IMR-90 (cell line): Measurements from ENCODE around the gene BRCA2. TPM values are rescaled to one million over a fixed set of nuclear protein-coding genes. Genes with fewer than 3 reads are reported as not detected.
A peak's percentile ranks its signal among the peaks of the same experiment; 100 is the strongest.

Experiments used
- ATAC-seq: fragments of 200-7000 bp; cut with Tn5 transposase; 2 replicates; pipeline ENCODE4 v1.9.1; 2020; ENCODE audit warnings: low read depth, mild to moderate bottlenecking, moderate library complexity
- BruUV-seq: library from RNA; stranded (reverse); fragments of 400-500 nt; replicated peaks from 2 replicates; lab custom pipeline; 2021; lab: Mats Ljungman, UMichigan
- CTCF ChIA-PET: fragments of 300-600 bp; formaldehyde crosslinking; extraction: SDS; loops from one replicate; lab custom pipeline; 2021; ENCODE audit warnings: antibody characterized with exemption; lab: Yijun Ruan, JAX
- POLR2A ChIA-PET: fragments of 300-600 bp; sonication (Branson Sonifier 250); formaldehyde crosslinking; loops from one replicate; lab custom pipeline; 2022; ENCODE audit warnings: antibody characterized with exemption; ENCODE audit not compliant: unreplicated experiment; lab: Charles Lee
- DNase-seq: peaks from one replicate; pipeline ENCODE4 v3.0.0; 2013
- H2AFZ ChIP-seq: replicated peaks from 2 replicates; pipeline ENCODE3; 2013; ENCODE audit warnings: low read length, mild to moderate bottlenecking; ENCODE audit not compliant: poor library complexity
- H2AK5ac ChIP-seq: 2 replicates; pipeline ENCODE4 v1.6.1; 2013; ENCODE audit warnings: low read depth, low read length, inconsistent platforms
- H2AK9ac ChIP-seq: replicated peaks from 2 replicates; pipeline ENCODE3; 2013; ENCODE audit warnings: mild to moderate bottlenecking, low read depth, low read length, moderate library complexity; ENCODE audit not compliant: poor library complexity
- H2BK120ac ChIP-seq: 2 replicates; pipeline ENCODE4 v1.6.1; 2013; ENCODE audit warnings: low read depth, low read length, inconsistent platforms
- H2BK15ac ChIP-seq: 3 replicates; pipeline ENCODE4 v1.6.1; 2013; ENCODE audit warnings: low read depth, low read length, inconsistent platforms
- H2BK20ac ChIP-seq: 2 replicates; pipeline ENCODE4 v1.6.1; 2013; ENCODE audit warnings: low read depth, mild to moderate bottlenecking, inconsistent platforms, low read length, moderate library complexity
- H2BK5ac ChIP-seq: 2 replicates; pipeline ENCODE4 v1.6.1; 2013; ENCODE audit warnings: mild to moderate bottlenecking, low read depth, low read length, inconsistent platforms; ENCODE audit not compliant: poor library complexity, severe bottlenecking
- H3K14ac ChIP-seq: replicated peaks from 2 replicates; pipeline ENCODE4 v1.6.1; 2013; ENCODE audit warnings: low read depth, low read length, inconsistent platforms
- H3K18ac ChIP-seq: 2 replicates; pipeline ENCODE4 v1.6.1; 2013; ENCODE audit warnings: low read depth, low read length, control low read depth
- H3K23ac ChIP-seq: 2 replicates; pipeline ENCODE4 v1.6.1; 2013; ENCODE audit warnings: low read depth, low read length, inconsistent platforms
- H3K27ac ChIP-seq: 2 replicates; pipeline ENCODE4 v1.5.1; 2013; ENCODE audit warnings: mild to moderate bottlenecking, control low read depth, low read length; ENCODE audit not compliant: insufficient read depth
- H3K27me3 ChIP-seq: 2 replicates; pipeline ENCODE4 v1.6.1; 2013; ENCODE audit warnings: low read length; ENCODE audit not compliant: control insufficient read depth, insufficient read depth
- H3K36me3 ChIP-seq: 2 replicates; pipeline ENCODE4 v1.6.1; 2013; ENCODE audit warnings: low read length, mixed read lengths; ENCODE audit not compliant: control insufficient read depth, insufficient read depth
- H3K4ac ChIP-seq: 2 replicates; pipeline ENCODE4 v1.6.1; 2013; ENCODE audit warnings: low read depth, low read length, inconsistent platforms
- H3K4me1 ChIP-seq: 2 replicates; pipeline ENCODE4 v1.6.1; 2013; ENCODE audit warnings: low read length, mixed read lengths; ENCODE audit not compliant: control insufficient read depth, insufficient read depth
- H3K4me2 ChIP-seq: 2 replicates; pipeline ENCODE4 v1.6.1; 2013; ENCODE audit warnings: low read depth, mild to moderate bottlenecking, control low read depth, low read length, moderate library complexity
- H3K4me3 ChIP-seq: 2 replicates; pipeline ENCODE4 v1.5.1; 2013; ENCODE audit warnings: low read depth, mild to moderate bottlenecking, control low read depth, low read length, moderate library complexity; ENCODE audit not compliant: insufficient read depth
- H3K56ac ChIP-seq: 2 replicates; pipeline ENCODE4 v1.6.1; 2013; ENCODE audit warnings: low read length, inconsistent platforms; ENCODE audit not compliant: insufficient read depth; ENCODE audit errors: extremely low read depth
- H3K79me1 ChIP-seq, 2 experiments: 2 replicates each; pipeline ENCODE4 v1.6.1; 2013; ENCODE audit warnings: low read length in 2 of 2, inconsistent platforms in 1 of 2, low read depth in 1 of 2
- H3K9ac ChIP-seq: 2 replicates; pipeline ENCODE4 v1.6.1; 2013; ENCODE audit warnings: low read depth, low read length, control low read depth
- H3K9me1 ChIP-seq: 2 replicates; pipeline ENCODE4 v1.6.1; 2013; ENCODE audit warnings: low read length, inconsistent platforms; ENCODE audit not compliant: insufficient read depth
- H3K9me3 ChIP-seq: 2 replicates; pipeline ENCODE4 v1.6.1; 2013; ENCODE audit warnings: low read length; ENCODE audit not compliant: control insufficient read depth, insufficient read depth
- H4K20me1 ChIP-seq: 2 replicates; pipeline ENCODE4 v1.6.1; 2013; ENCODE audit warnings: low read length, inconsistent platforms; ENCODE audit not compliant: insufficient read depth
- H4K5ac ChIP-seq: 2 replicates; pipeline ENCODE4 v1.6.1; 2013; ENCODE audit warnings: mild to moderate bottlenecking, low read depth, low read length, control low read depth
- H4K8ac ChIP-seq, 2 experiments: 2 replicates each; pipeline ENCODE4 v1.6.1; 2013; ENCODE audit warnings: low read depth in 2 of 2, low read length in 2 of 2, control low read depth in 1 of 2, inconsistent platforms in 1 of 2
- H4K91ac ChIP-seq: 2 replicates; pipeline ENCODE4 v1.6.1; 2013; ENCODE audit warnings: low read depth, low read length, inconsistent platforms; ENCODE audit not compliant: insufficient read depth
- BHLHE40 ChIP-seq: fragments of 150-350 bp; IDR thresholded peaks from 2 replicates; pipeline ENCODE4 v1.6.1; 2016; ENCODE audit warnings: mild to moderate bottlenecking, low read depth, low read length
- CEBPB ChIP-seq: IDR thresholded peaks from 2 replicates; pipeline ENCODE4 v1.6.1; 2012; ENCODE audit warnings: low read depth, low read length, improper control_type of control experiment
- FOS ChIP-seq: fragments of 150-350 bp; IDR thresholded peaks from 2 replicates; pipeline ENCODE4 v1.6.1; 2016; ENCODE audit warnings: low read depth, low read length
- NFE2L2 ChIP-seq: fragments of 150-350 bp; IDR thresholded peaks from 2 replicates; pipeline ENCODE4 v1.6.1; 2016; ENCODE audit warnings: low read depth, mild to moderate bottlenecking, low read length
- RFX5 ChIP-seq: IDR thresholded peaks from 2 replicates; pipeline ENCODE4 v1.8.0; 2012; ENCODE audit warnings: low read depth, mild to moderate bottlenecking, low read length, moderate library complexity
- SMC3 ChIP-seq: fragments of 150-350 bp; IDR thresholded peaks from 2 replicates; pipeline ENCODE4 v1.6.1; 2016; ENCODE audit warnings: low read depth, mild to moderate bottlenecking, antibody characterized with exemption, low read length, moderate library complexity
- WGBS, 2 experiments: methylation state at CpG; one replicate each; pipeline versions ENCODE4 v1.1.5 to v1.1.7; 2013; ENCODE audit warnings: missing lambda C conversion rate in 2 of 2; ENCODE audit not compliant: insufficient read length in 1 of 2; ENCODE audit errors: extremely low coverage in 2 of 2; 5-methylcytosine and 5-hydroxymethylcytosine counted together
- dilution Hi-C: fragments of 300-500 bp; cut with HindIII; formaldehyde crosslinking; loops from one replicate; pipeline ENCODE4 v1.14.3; 2018; ENCODE audit warnings: low sequenced_read_pairs; ENCODE audit not compliant: unreplicated experiment
- in situ Hi-C: fragments of 300-500 bp; cut with MboI; formaldehyde crosslinking; loops from 3 replicates; pipeline ENCODE4 v1.14.3; 2019; ENCODE audit warnings: low sequenced_read_pairs, inconsistent platforms, mixed read lengths
- intact Hi-C: fragments of 100-400 bp; cut with micrococcal nuclease; formaldehyde crosslinking; loops from 2 replicates; pipeline ENCODE4 v1.10.0; 2022
- polyA plus RNA-seq, 3 experiments: library from polyadenylated mRNA; depleted of rRNA; stranded (reverse); fragments of >200 nt; gene quantifications; 2 replicates each; pipeline ENCODE4 v1.2.3, GENCODE V29; 2012; ENCODE audit warnings: low replicate concordance in 1 of 3
- total RNA-seq: library from RNA; depleted of rRNA; stranded (reverse); fragments of >200 nt; gene quantifications from 2 replicates; pipeline ENCODE4 v1.2.3, GENCODE V29; 2012
- TF ChIP-seq, protein P1 (sequence below): fragments of 150-350 bp; IDR thresholded peaks from 2 replicates; pipeline ENCODE4 v1.6.1; 2016; ENCODE audit warnings: low read depth, mild to moderate bottlenecking, low read length, moderate library complexity, borderline replicate concordance
- TF ChIP-seq, protein P2 (sequence below): conservative IDR thresholded peaks from 2 replicates; pipeline ENCODE4 v1.5.1; 2012; ENCODE audit warnings: mild to moderate bottlenecking, low read depth, low read length, improper control_type of control experiment

The BRCA2 gene
- total and polyA plus RNA-seq, 2 of the 4 experiments (the other 2 are of a cell fraction), result 2.0 to 9.7 TPM

GRCh38 chr13:32340914-32341313 is 25.6 kb downstream of the BRCA2 start:
- Histone ChIP-seq H3K9me3 (no peaks in the 10 kb centered on the region), H4K20me1 (no peaks in the 10 kb centered on the region), H2BK15ac (no peak overlapping the region), H3K27ac (no peak overlapping the region), H3K36me3 (0 out of 2 replicates have a peak, but pooled peaks cover under 1% of the 10 kb centered on the region), H3K56ac (no peak overlapping the region), H2AK9ac (no peak overlapping the region), H3K4ac (no peak overlapping the region), H3K14ac (0 out of 2 replicates have a peak overlapping the region, but pooled peaks have one; percentile 6), H3K23ac (no peak overlapping the region), H3K79me1 (no peaks in the 10 kb centered on the region), H2BK20ac (no peak overlapping the region), H3K18ac (no peak overlapping the region), H3K27me3 (no peaks in the 10 kb centered on the region), H4K5ac (no peak overlapping the region), H4K8ac (no peak overlapping the region), H2AFZ (no peak overlapping the region), H2AK5ac (no peak overlapping the region), H2BK120ac (no peak overlapping the region), H3K4me1 (no peaks in the 10 kb centered on the region), H3K9ac (no peak overlapping the region), H2BK5ac (no peak overlapping the region), H4K91ac (no peak overlapping the region), H3K9me1 (no peaks in the 10 kb centered on the region), H3K4me2 (no peak overlapping the region), H3K4me3 (no peak overlapping the region)
- ChIA-PET POLR2A (no interaction called here), CTCF (interaction anchor here (0.5 kb wide), 1 partner anchor 197 kb away, joined by 3 read pairs; no protein-coding TSS in a partner anchor)
- dilution Hi-C loops, result no loop called here
- no peak for TF ChIP-seq FOS
- TF ChIP-seq CEBPB, result no peak
- TF ChIP-seq NFE2L2, result peak; percentile 65; the same call in 1 of the 2 replicates
- TF ChIP-seq, protein P1, sequence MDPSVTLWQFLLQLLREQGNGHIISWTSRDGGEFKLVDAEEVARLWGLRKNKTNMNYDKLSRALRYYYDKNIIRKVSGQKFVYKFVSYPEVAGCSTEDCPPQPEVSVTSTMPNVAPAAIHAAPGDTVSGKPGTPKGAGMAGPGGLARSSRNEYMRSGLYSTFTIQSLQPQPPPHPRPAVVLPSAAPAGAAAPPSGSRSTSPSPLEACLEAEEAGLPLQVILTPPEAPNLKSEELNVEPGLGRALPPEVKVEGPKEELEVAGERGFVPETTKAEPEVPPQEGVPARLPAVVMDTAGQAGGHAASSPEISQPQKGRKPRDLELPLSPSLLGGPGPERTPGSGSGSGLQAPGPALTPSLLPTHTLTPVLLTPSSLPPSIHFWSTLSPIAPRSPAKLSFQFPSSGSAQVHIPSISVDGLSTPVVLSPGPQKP, result no peak
- no peak for TF ChIP-seq SMC3
- TF ChIP-seq BHLHE40, result no peak
- no peak for TF ChIP-seq RFX5
- TF ChIP-seq, protein P2, sequence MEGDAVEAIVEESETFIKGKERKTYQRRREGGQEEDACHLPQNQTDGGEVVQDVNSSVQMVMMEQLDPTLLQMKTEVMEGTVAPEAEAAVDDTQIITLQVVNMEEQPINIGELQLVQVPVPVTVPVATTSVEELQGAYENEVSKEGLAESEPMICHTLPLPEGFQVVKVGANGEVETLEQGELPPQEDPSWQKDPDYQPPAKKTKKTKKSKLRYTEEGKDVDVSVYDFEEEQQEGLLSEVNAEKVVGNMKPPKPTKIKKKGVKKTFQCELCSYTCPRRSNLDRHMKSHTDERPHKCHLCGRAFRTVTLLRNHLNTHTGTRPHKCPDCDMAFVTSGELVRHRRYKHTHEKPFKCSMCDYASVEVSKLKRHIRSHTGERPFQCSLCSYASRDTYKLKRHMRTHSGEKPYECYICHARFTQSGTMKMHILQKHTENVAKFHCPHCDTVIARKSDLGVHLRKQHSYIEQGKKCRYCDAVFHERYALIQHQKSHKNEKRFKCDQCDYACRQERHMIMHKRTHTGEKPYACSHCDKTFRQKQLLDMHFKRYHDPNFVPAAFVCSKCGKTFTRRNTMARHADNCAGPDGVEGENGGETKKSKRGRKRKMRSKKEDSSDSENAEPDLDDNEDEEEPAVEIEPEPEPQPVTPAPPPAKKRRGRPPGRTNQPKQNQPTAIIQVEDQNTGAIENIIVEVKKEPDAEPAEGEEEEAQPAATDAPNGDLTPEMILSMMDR, result no peak
- intact Hi-C loops, result no loop called here
- WGBS, 2 experiments, result no CpG with 5 or more reads among the region's 3 CpGs
- in situ Hi-C loops, result no loop called here
- BruUV-seq, result no TSS peak
- no peak for DNase-seq
- ATAC-seq, result no peak
